NCI-H82 treated with DMSO at 0.1 percent for 48 hours (cell line): ENCODE data around the gene AEBP2.
"Not testable (repeated sequence)": the region's sequence is repeated elsewhere in the genome, so short reads cannot be mapped to it uniquely, and the experiment has no call there.

Experiments used
- DNase-seq: peaks from one replicate; lab custom pipeline; 2025; ENCODE audit not compliant: unreplicated experiment; lab: John Stamatoyannopoulos, UW

AEBP2 gene

DNA sequence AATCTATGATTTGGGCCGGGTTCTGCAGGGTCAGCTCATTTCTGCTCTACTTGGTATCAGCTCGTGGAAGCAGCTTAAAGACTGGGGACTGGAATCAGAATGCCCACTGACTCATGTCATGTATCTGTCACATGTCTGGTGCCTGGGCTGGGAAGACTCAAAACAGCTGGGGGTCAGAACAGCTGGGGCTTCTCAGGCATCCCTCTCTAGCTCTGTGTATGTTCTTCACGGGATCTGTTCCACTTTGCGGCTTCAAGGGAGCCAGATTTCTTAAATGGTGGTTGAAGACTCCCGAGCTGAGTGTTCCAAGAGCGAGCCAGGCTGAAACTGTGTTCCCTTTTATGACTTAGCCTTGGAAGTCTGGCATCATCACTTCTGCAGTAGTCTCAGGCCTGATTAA is 11.9 kb downstream of the AEBP2 start:
- DNase-seq, result no peak

GRCh38 chr12:19453961-19454360 is 14.7 kb downstream of the AEBP2 start:
- DNase-seq, result peak; percentile 69

DNA sequence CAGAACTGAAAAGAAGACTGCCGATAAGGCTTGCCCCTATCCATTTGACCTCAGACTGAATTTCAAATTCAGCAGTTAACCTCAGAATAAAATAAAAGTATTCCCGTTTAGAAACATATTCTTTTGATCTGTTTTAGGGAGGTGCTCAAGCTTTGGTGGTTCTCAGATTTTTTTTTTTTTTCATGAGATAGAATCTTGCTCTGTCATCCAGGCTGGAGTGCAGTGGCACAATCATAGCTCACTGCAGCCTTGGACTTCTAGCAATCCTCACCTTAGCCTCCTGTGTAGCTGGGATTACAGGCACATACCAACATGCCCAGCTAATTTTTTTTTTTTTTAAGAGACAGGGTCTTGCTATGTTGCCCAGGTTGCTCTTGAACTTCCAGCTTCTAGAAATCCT is 15.5 kb downstream of the AEBP2 start:
- no peak for DNase-seq

- no peak for DNase-seq
These were observed 16.9 kb downstream of the AEBP2 start for GRCh38 chr12:19456176-19456575.

- DNase-seq, result no peak
These were observed 18.3 kb downstream of the AEBP2 start for GRCh38 chr12:19457561-19457960.

DNA sequence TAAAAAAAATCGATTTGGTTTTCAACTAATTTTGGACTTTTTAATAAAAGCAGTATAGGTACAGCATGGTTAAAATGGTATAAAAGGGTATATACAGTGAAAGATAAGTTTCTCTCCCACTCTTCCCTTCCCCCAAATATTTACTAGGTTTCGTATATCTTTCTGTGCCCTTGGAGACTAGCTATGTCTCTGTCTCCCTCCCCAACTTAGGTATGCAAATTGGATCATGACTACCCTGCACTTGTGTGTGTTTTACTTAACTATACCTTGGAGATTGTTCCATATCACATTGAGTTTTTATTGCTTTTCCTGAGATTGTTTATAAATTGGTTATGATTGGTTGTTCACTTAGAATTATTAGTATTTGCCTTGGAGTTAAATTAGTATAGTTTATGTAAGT is 19.4 kb downstream of the AEBP2 start:
- DNase-seq, result no peak

- no peak for DNase-seq
These were observed 22.7 kb downstream of the AEBP2 start for GRCh38 chr12:19461999-19462398.

DNA sequence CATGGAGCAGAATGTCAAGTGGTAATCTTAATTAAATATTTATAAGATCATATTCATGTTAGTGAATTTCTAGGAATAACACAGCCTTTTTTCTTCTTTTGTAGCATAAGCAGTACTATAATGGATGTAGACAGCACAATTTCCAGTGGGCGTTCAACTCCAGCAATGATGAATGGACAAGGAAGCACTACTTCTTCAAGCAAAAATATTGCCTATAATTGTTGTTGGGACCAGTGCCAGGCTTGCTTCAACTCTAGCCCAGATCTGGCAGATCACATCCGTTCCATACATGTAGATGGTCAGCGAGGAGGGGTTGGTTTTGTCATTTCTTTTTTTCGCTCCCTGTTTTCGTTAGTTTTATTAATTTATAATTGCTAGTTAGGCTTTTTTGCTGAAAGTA is 23.1 kb downstream of the AEBP2 start:
- no peak for DNase-seq

DNA sequence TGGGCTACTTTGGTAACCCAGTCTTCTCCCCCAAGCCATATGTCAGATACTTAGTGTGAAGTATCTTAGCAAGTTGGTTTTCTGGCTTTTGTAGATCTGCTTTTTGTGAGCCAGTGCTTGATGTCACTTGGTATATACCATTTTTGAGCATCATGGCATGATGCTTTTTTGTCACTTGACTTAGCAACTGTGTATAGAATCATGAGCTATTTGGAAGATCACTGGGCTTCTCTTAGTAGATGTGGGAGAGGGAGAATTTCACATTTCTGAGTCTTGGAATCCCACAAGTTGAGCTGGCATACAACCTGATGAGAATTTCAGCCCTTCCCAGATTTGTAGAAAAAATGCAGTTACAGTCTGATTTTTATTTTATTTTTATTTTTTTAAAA is 24.9 kb downstream of the AEBP2 start:
- DNase-seq, result no peak

DNA sequence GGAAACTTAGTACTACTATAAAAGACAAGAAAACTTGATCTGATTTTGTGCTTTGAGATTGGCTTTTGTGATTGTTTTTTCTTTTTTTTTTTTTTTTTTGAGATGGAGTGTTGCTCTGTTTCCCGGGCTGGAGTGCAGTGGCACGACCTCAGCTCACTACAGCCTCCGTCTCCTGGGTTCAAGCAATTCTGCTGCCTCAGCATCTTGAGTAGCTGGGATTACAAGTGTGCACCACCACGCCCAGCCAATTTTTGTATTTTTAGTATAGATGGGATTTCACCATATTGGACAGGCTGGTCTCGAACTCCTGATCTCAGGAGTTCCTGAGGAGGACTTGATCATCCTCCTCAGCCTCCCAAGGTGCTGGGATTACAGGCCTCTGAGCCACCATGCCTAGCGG is 26.4 kb downstream of the AEBP2 start:
- no peak for DNase-seq

DNA sequence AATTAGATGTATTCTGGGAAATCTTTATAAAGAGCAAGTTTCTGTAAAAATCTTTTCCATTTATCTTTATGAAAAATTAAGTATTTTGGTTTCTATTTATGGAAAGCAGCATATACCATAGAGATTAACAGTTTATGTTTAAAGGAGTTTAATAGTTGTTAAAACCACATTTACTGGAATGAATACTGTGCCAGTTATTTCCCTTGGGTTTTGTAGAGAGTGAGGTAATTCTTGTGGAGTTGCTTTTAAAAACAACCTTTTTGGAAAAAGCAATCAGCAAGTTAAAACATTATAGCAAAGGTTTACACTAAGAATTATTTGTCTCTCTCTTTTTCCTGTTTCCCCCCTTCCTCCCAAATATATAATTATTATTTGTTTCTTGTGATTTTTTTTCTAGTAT is 34.9 kb downstream of the AEBP2 start:
- no peak for DNase-seq

GRCh38 chr12:19475884-19476505 is 36.7 kb downstream of the AEBP2 start:
- not testable (repeated sequence) for DNase-seq

DNA sequence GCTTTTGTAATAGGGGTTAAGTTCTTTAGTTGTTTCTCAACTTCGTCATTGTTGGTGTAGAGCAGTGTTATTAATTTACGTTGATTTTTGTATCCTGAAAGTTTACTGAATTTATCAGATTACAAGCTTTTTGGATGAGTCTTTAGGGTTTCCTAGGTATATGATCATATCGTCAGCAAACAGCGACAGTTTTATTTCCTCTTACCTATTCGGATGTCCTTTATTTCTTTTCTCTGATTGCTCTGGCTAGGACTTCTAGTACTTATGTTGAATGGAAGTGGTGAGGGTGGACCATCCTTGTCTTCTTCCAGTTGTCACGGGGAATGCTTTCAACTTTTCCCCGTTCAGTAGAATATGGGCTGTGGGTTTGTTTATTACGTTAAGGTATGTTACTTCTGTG is 37.8 kb downstream of the AEBP2 start:
- no peak for DNase-seq

DNA sequence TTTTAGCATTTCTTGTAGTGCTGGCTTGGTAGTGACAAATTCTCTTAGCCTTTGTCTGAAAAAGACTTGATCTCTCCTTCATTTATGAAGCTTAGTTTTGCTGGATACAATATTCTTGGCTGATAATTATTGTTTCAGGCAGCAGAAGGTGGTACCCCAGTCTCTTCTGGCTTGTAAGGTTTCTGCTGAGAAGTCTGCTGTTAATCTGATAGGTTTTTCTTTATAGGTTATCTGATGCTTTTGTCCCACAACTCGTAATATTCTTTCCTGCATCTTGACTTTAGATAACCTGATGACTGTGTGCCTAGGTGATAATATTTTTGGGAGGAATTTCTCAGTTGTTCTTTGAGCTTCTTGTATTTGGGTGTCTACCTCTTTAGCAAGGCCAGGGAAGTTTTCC is 41.2 kb downstream of the AEBP2 start:
- DNase-seq, result no peak

GRCh38 chr12:19482036-19482435 is 42.7 kb downstream of the AEBP2 start:
- no peak for DNase-seq

- DNase-seq, result no peak
These were observed 43.3 kb downstream of the AEBP2 start for GRCh38 chr12:19482551-19483109.

DNA sequence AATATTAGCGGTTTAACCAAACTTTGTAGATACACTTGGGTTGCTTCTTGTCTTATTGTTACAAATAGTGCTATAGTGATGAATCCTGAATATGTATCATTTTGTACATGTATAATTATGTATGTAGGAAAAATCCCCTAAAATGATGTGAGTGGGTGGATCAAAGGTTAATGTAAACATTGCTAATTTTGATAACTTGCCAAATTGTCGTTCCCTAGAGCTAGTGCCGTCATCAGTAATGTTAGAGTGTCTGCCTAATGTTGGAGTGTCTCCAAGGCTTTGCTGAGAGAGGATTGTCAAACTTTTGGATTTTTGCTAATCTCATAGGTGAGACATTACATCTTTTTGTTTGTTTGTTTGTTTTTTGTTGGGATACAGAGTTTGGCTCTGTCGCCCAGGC is 44.4 kb downstream of the AEBP2 start:
- no peak for DNase-seq

DNA sequence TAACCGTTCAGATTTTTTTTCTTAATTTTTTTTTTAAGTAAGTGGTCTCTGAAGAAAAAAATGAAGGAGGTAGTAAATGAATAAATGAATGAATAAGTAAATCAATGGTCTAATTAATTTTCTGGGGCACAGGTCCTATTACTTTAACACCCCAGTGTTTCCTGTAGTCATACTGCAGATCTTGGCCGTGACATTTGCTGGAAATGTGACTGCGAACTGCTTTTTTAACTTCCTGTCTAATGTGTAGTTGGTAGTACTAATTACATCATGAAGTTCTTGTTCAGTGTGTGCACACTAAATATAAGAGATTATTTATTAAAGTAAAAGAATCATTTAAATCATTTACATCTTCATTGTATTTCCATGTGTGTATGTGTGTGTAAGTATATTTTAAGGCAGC is 45.4 kb downstream of the AEBP2 start:
- no peak for DNase-seq

GRCh38 chr12:19485240-19485639 is 45.9 kb downstream of the AEBP2 start:
- DNase-seq, result no peak

- no peak for DNase-seq
These were observed 49.9 kb downstream of the AEBP2 start for GRCh38 chr12:19489168-19489567.

DNA sequence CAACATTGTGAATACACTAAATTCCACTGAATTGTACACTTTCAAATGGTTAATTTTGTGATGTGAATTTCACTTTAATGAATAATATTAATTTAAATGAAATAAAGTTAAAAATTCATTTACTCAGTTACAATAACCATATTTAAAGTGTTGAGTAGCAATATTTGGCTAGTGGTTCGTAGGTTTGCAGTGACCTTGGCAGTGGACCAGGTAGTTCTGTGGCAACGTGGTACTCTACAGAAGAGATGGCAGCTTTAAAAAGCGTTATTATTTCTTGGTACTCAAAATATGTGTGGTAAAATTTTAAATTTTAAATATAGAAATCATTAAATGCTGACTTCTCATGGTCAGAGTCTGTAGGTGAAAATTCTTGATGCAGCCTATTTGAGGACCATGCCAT is 51.6 kb downstream of the AEBP2 start:
- no peak for DNase-seq

DNA sequence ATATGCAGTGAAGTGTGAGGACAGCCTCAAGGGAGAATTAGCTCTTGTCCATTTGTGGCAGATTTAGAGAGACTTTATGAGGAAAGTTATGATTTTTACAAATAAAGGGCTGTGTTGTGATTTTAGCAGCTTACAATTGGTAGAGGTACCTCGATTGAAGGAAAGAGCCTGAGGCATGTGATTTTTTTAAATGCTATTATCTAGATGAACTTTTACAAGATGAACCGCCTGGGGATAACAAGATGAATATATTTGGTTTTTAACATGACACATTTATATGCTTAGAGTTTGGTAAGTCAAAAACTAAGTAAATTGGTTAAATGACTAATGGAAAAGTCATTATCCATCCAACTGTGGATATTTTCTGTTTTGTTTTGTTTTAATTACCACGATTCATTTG is 52.6 kb downstream of the AEBP2 start:
- DNase-seq, result no peak

GRCh38 chr12:19496219-19496878 is 57.1 kb downstream of the AEBP2 start:
- no peak for DNase-seq
